Inferior parietal cortex (tissue), 1 donor: ENCODE results near the gene INSYN2A.

Experiments
- DNase-seq: peaks from one replicate; pipeline ENCODE4 v3.0.0-alpha.2; 2016; ENCODE audit errors: extremely low spot score

The INSYN2A gene

GRCh38 chr10:127195041-127195506 is 1.3 kb downstream of the INSYN2A start:
- DNase-seq = no peak

GRCh38 chr10:127194599-127194998 is 1.8 kb downstream of the INSYN2A start:
- no peak for DNase-seq

- DNase-seq = no peak
Measured at GRCh38 chr10:127194111-127194510, 2.3 kb downstream of the INSYN2A start.

- no peak for DNase-seq
Measured at GRCh38 chr10:127193125-127193524, 3.3 kb downstream of the INSYN2A start.

GRCh38 chr10:127190427-127190826 is 6.0 kb downstream of the INSYN2A start:
- no peak for DNase-seq

GRCh38 chr10:127189226-127189625 is 7.2 kb downstream of the INSYN2A start:
- no peak for DNase-seq

GRCh38 chr10:127186813-127187212 is 9.6 kb downstream of the INSYN2A start:
- DNase-seq = no peak

GRCh38 chr10:127184582-127184981 is 11.8 kb downstream of the INSYN2A start:
- DNase-seq = no peak

GRCh38 chr10:127182161-127182560 is 14.2 kb downstream of the INSYN2A start:
- no peak for DNase-seq

- no peak for DNase-seq
Measured at GRCh38 chr10:127179612-127180250, 16.7 kb downstream of the INSYN2A start.

- no peak for DNase-seq
Measured at GRCh38 chr10:127176649-127177048, 19.7 kb downstream of the INSYN2A start.

- DNase-seq = no peak
Measured at GRCh38 chr10:127175357-127176110, 20.9 kb downstream of the INSYN2A start.

- no peak for DNase-seq
Measured at GRCh38 chr10:127174866-127175265, 21.5 kb downstream of the INSYN2A start.

GRCh38 chr10:127168261-127168660 is 28.1 kb downstream of the INSYN2A start:
- DNase-seq = peak; percentile 32

GRCh38 chr10:127162841-127163240 is 33.5 kb downstream of the INSYN2A start:
- DNase-seq = no peak

- no peak for DNase-seq
Measured at GRCh38 chr10:127161482-127161881, 34.9 kb downstream of the INSYN2A start.

- DNase-seq = no peak
Measured at GRCh38 chr10:127159648-127160245, 36.6 kb downstream of the INSYN2A start.

GRCh38 chr10:127158662-127159061 is 37.7 kb downstream of the INSYN2A start:
- DNase-seq = no peak

GRCh38 chr10:127157506-127158200 is 38.7 kb downstream of the INSYN2A start:
- DNase-seq = no peak

GRCh38 chr10:127157089-127157488 is 39.3 kb downstream of the INSYN2A start:
- no peak for DNase-seq

GRCh38 chr10:127154831-127155620 is 41.4 kb downstream of the INSYN2A start:
- DNase-seq = no peak
